HepG2 (cell line): Measurements from ENCODE around the gene FAM209B. TPM values are rescaled to one million over a fixed set of nuclear protein-coding genes. Genes with fewer than 3 reads are reported as not detected.
"Not testable (repeated sequence)": the region's sequence is repeated elsewhere in the genome, so short reads cannot be mapped to it uniquely, and the experiment has no call there.

Experiments used
- ATAC-seq: fragments of 200-7000 bp; cut with Tn5 transposase; 3 replicates; pipeline ENCODE4 v1.9.1; 2020; ENCODE audit warnings: mild to moderate bottlenecking, moderate library complexity
- BruUV-seq: library from RNA; stranded (reverse); fragments of 400-500 nt; replicated peaks from 2 replicates; lab custom pipeline; 2021; lab: Mats Ljungman, UMichigan
- CTCF ChIA-PET: fragments of 300-600 bp; formaldehyde crosslinking; extraction: SDS; loops from one replicate; lab custom pipeline; 2021; ENCODE audit warnings: low total read pairs, inconsistent platforms, low intra/inter-chr PET ratio; lab: Yijun Ruan, JAX
- POLR2A ChIA-PET: fragments of 350-600 bp; sonication (Branson Sonifier 250); formaldehyde crosslinking; loops from one replicate; lab custom pipeline; 2020; ENCODE audit warnings: antibody characterized with exemption, inconsistent platforms; lab: Yijun Ruan, JAX
- DNase-seq: peaks from one replicate; pipeline ENCODE4 v3.0.0-alpha.2; 2015; ENCODE audit warnings: low spot score
- FAIRE-seq: peaks from 3 replicates; lab custom pipeline; 2011; peaks lifted over from hg19 to GRCh38; lab: Jason Lieb, UNC
- H2AFZ ChIP-seq: one replicate; pipeline ENCODE4 v1.6.1; 2011; ENCODE audit warnings: low read length, inconsistent platforms
- H3K27ac ChIP-seq: fragments of 300-600 bp; 3 replicates; pipeline ENCODE4 v1.8.0; 2011; ENCODE audit warnings: mixed run types, mild to moderate bottlenecking, mixed read lengths, low read length, inconsistent platforms; ENCODE audit not compliant: insufficient read depth; ENCODE audit errors: extremely low read length
- H3K27me3 ChIP-seq, 2 experiments: fragments of 200-600 bp in 1 of 2; 2 replicates in 1 of 2; 3 replicates in 1 of 2; pipeline versions ENCODE4 v1.6.0 to v1.8.0; 2011; ENCODE audit warnings: low read length in 2 of 2, mild to moderate bottlenecking in 2 of 2, moderate library complexity in 2 of 2, inconsistent platforms in 1 of 2; ENCODE audit not compliant: insufficient read depth in 2 of 2, control insufficient read depth in 1 of 2
- H3K36me3 ChIP-seq, 2 experiments: fragments of 200-600 bp in 1 of 2; replicated peaks in 1 of 2; 2 replicates in 1 of 2; 3 replicates in 1 of 2; pipeline versions ENCODE4 v1.5.1 to v1.8.0; 2011; ENCODE audit warnings: low read length in 2 of 2, inconsistent platforms in 1 of 2; ENCODE audit not compliant: insufficient read depth in 2 of 2, control insufficient read depth in 1 of 2
- H3K4me1 ChIP-seq: 2 replicates; pipeline ENCODE4 v1.5.1; 2012; ENCODE audit warnings: low read length, inconsistent platforms; ENCODE audit not compliant: insufficient read depth
- H3K4me2 ChIP-seq: 2 replicates; pipeline ENCODE4 v1.6.0; 2011; ENCODE audit warnings: low read depth, low read length, inconsistent platforms
- H3K4me3 ChIP-seq, 3 experiments: fragments of 200-600 bp in 1 of 3; sonication (generic), shearing (Covaris generic) in 1 of 3; replicated peaks in 1 of 3; 2 replicates each; pipeline ENCODE4 v1.5.1; 2011 to 2016; ENCODE audit warnings: low read length in 3 of 3, inconsistent platforms in 2 of 3, low read depth in 2 of 3, mild to moderate bottlenecking in 2 of 3, control low read depth in 1 of 3, mixed read lengths in 1 of 3; ENCODE audit not compliant: insufficient read depth in 1 of 3
- H3K79me2 ChIP-seq: one replicate; pipeline ENCODE4 v1.6.1; 2011; ENCODE audit warnings: low read length, inconsistent platforms; ENCODE audit not compliant: insufficient read depth
- H3K9ac ChIP-seq: 2 replicates; pipeline ENCODE4 v1.6.0; 2011; ENCODE audit warnings: mild to moderate bottlenecking, low read depth, low read length, inconsistent platforms; ENCODE audit not compliant: insufficient read depth
- H3K9me3 ChIP-seq: 2 replicates; pipeline ENCODE4 v1.5.1; 2012; ENCODE audit warnings: mild to moderate bottlenecking, low read length
- H4K20me1 ChIP-seq: 2 replicates; pipeline ENCODE4 v1.6.0; 2011; ENCODE audit warnings: inconsistent platforms, mild to moderate bottlenecking, low read length, moderate library complexity; ENCODE audit not compliant: insufficient read depth
- DNMT3B ChIP-seq: conservative IDR thresholded peaks from 2 replicates; pipeline ENCODE4 v1.6.1; 2016; ENCODE audit warnings: missing biosample characterization, control low read depth
- KLF9 ChIP-seq: IDR thresholded peaks from 2 replicates; pipeline ENCODE4 v1.6.1; 2016; ENCODE audit warnings: low read depth
- SP140L ChIP-seq: sonication (generic); formaldehyde crosslinking; IDR thresholded peaks from 2 replicates; pipeline ENCODE4 v1.4.0; 2020; ENCODE audit warnings: missing genetic modification reagents, borderline replicate concordance
- TARDBP ChIP-seq: sonication (generic); formaldehyde crosslinking; IDR thresholded peaks from 2 replicates; pipeline ENCODE4 v1.8.0; 2022; ENCODE audit warnings: mild to moderate bottlenecking, missing genetic modification reagents
- WGBS: methylation state at CpG from one replicate; pipeline ENCODE4 v1.1.6; 2017; ENCODE audit warnings: low lambda C conversion rate; 5-methylcytosine and 5-hydroxymethylcytosine counted together
- in situ Hi-C: cut with HindIII; loops from 2 replicates; pipeline ENCODE4 v1.10.0; 2017; ENCODE audit warnings: low pct_unique_long_range_greater_than_20kb; ENCODE audit not compliant: extremely low pct_ligation_motif_present
- intact Hi-C: fragments of 100-400 bp; cut with micrococcal nuclease; formaldehyde crosslinking; loops from one replicate; pipeline ENCODE4 v1.10.0; 2022; ENCODE audit not compliant: unreplicated experiment
- polyA plus RNA-seq, 8 experiments: library from polyadenylated mRNA; depleted of rRNA in 3 of 8; stranded (reverse) in 7 of 8; unstranded in 1 of 8; fragments of >200 nt; fragmentation: Illumina TruSeq in 4 of 8; extraction: Trizol in 4 of 8; gene quantifications; 2 replicates each; pipeline versions ENCODE4 v1.2.1 to v1.2.3, GENCODE V29; 2011 to 2016; ENCODE audit warnings: low read depth in 4 of 8, missing spikeins in 1 of 8, mixed read lengths in 1 of 8; ENCODE audit not compliant: insufficient read depth in 1 of 8
- total RNA-seq, 5 experiments: library from RNA; depleted of rRNA; stranded (reverse); fragments of >200 nt; fragmentation: Illumina TruSeq; extraction: Trizol; gene quantifications; 2 replicates each; pipeline ENCODE4 v1.2.3, GENCODE V29; 2016; ENCODE audit warnings: low read depth in 1 of 5

FAM209B gene
- total and polyA plus RNA-seq, 2 of the 13 experiments (the other 11 are each of a cell fraction or from before 2014, with no cell fraction given): 0.24 to 0.42 TPM

GRCh38 chr20:56558968-56559367 lies 25.9 kb downstream of the FAM209B start:
- no peak overlapping the region for H3K4me3 ChIP-seq
- H3K4me1 ChIP-seq: peaks cover 12% of the 10 kb centered on the region
- ATAC-seq (no peak), DNase-seq (no peak), FAIRE-seq (no peak)
- TF ChIP-seq DNMT3B (CRISPR knock-in tag) (no peak), TARDBP (CRISPR knock-in tag) (no peak), KLF9 (no peak), SP140L (no peak)
- no peaks in the 10 kb centered on the region for H3K9me3 ChIP-seq
- no peaks in the 10 kb centered on the region for H3K36me3 ChIP-seq
- WGBS: 15% methylated on average over 6 of the region's 6 CpGs
- H3K4me2 ChIP-seq: no peak overlapping the region
- H3K27me3 ChIP-seq: peaks cover 2 to 22% of the 10 kb centered on the region in 2 experiments; a peak in 3 of 5 replicates
- ChIA-PET CTCF (no interaction called here), POLR2A (no interaction called here)
- H4K20me1 ChIP-seq: no peaks in the 10 kb centered on the region
- H3K27ac ChIP-seq: no peak overlapping the region
- in situ Hi-C loops (loop anchor here (25.0 kb wide), 1 partner anchor 1897 kb away; no protein-coding TSS in a partner anchor), intact Hi-C loops (no loop called here)
- H3K9ac ChIP-seq: no peak overlapping the region
- BruUV-seq: no TSS peak
- no peaks in the 10 kb centered on the region for H3K79me2 ChIP-seq
- H2AFZ ChIP-seq: no peak overlapping the region

- in situ Hi-C loops: loop anchor here (25.0 kb wide), 1 partner anchor 1902 kb away; no protein-coding TSS in a partner anchor
- H3K36me3 ChIP-seq, H3K9me3 ChIP-seq, H3K9ac ChIP-seq, H3K27ac ChIP-seq, H4K20me1 ChIP-seq, intact Hi-C loops, ATAC-seq, H3K4me2 ChIP-seq, DNase-seq, H3K4me3 ChIP-seq, CTCF ChIA-PET, H3K4me1 ChIP-seq, BruUV-seq, H2AFZ ChIP-seq, H3K27me3 ChIP-seq, POLR2A ChIA-PET, FAIRE-seq, H3K79me2 ChIP-seq: not testable (repeated sequence)
- 17% methylated on average over 6 of the region's 6 CpGs for WGBS
Observed at GRCh38 chr20:56564526-56564925, 31.5 kb downstream of the FAM209B start.
